ENCODE measurements around the gene C9. TPM values are rescaled to one million over a fixed set of nuclear protein-coding genes. Genes with fewer than 3 reads are reported as not detected.

Gene C9
- total RNA-seq, 2 donors from 2014 or later: not detected

GRCh38 chr5:39362646-39363045, 1.6 kb downstream of the C9 start:
- no peak overlapping the region for H3K4me3 ChIP-seq (ENCODE audit: low read length)
- H3K4me3 Mint-ChIP-seq: no peak overlapping the region
- H3K27ac Mint-ChIP-seq: no peak overlapping the region
- no peaks in the 10 kb centered on the region for H3K9me3 ChIP-seq (ENCODE audit: control insufficient read depth, low read length)
- no peaks in the 10 kb centered on the region for H3K4me1 Mint-ChIP-seq
- no peak overlapping the region for H3K9ac ChIP-seq (ENCODE audit: extremely low read depth, low read length, poor library complexity, severe bottlenecking)
- no peaks in the 10 kb centered on the region for H3K36me3 ChIP-seq (ENCODE audit: control insufficient read depth, insufficient read depth, low read length)
- DNase-seq: no peak
- H3K9me3 Mint-ChIP-seq: no peaks in the 10 kb centered on the region
- H3K27ac ChIP-seq (ENCODE audit: low read depth, low read length): no peak overlapping the region
- TF ChIP-seq, protein P1, sequence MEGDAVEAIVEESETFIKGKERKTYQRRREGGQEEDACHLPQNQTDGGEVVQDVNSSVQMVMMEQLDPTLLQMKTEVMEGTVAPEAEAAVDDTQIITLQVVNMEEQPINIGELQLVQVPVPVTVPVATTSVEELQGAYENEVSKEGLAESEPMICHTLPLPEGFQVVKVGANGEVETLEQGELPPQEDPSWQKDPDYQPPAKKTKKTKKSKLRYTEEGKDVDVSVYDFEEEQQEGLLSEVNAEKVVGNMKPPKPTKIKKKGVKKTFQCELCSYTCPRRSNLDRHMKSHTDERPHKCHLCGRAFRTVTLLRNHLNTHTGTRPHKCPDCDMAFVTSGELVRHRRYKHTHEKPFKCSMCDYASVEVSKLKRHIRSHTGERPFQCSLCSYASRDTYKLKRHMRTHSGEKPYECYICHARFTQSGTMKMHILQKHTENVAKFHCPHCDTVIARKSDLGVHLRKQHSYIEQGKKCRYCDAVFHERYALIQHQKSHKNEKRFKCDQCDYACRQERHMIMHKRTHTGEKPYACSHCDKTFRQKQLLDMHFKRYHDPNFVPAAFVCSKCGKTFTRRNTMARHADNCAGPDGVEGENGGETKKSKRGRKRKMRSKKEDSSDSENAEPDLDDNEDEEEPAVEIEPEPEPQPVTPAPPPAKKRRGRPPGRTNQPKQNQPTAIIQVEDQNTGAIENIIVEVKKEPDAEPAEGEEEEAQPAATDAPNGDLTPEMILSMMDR (conservative IDR thresholded peaks at IDR 0.05): no peak
- H3K27me3 ChIP-seq (ENCODE audit: control insufficient read depth, insufficient read depth, low read length, poor library complexity, severe bottlenecking): no peaks in the 10 kb centered on the region
- no peaks in the 10 kb centered on the region for H3K4me1 ChIP-seq (ENCODE audit: control insufficient read depth, insufficient read depth, low read length)
- WGBS, 2 experiments (ENCODE audit: insufficient coverage in 1 of 2, insufficient read length in 1 of 2): 86 to 90% methylated on average over 6 to 8 of the region's 8 CpGs
- H3K36me3 Mint-ChIP-seq (ENCODE audit: low read depth): no peaks in the 10 kb centered on the region
- no peaks in the 10 kb centered on the region for H3K27me3 Mint-ChIP-seq (ENCODE audit: insufficient read depth)

- H3K27ac Mint-ChIP-seq: no peak overlapping the region
- H3K9ac ChIP-seq (ENCODE audit: extremely low read depth, low read length, poor library complexity, severe bottlenecking): no peak overlapping the region
- 87 to 100% methylated on average over 3 of the region's 4 CpGs for WGBS, 2 experiments (ENCODE audit: insufficient coverage in 1 of 2, insufficient read length in 1 of 2)
These were observed 3.0 kb downstream of the C9 start for GRCh38 chr5:39361306-39361705.

DNA sequence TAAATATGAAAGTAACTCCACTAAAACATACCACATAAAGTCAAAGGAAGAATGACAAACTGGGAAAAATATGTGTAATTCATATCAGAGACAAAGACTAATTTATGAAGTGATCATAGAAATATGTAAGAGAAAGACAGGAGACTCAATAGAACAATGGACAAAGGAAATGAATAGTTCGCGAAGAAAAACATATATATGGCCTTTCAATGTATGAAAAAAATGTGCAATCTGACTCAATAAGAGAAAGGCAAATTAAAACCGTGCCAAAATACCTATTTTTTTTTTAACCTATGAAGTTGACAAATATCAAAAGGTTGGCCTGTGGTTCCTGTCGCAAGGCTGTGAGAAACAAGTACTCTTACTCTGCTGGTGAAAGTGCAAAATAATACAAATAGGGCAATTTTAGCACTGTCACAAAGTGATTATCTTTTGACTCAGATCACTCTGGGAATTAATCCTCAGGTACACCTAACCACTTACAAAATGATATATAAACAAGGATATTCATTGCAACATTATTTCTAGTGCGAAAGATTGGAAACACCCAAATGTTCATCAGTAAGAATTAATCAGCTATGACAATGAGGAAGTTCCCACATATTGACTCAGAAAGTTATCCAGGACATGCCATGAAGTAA, 3.7 kb downstream of the C9 start:
- Histone ChIP-seq H3K27ac (ENCODE audit: low read depth, low read length) (no peak overlapping the region), H3K9ac (ENCODE audit: extremely low read depth, low read length, poor library complexity, severe bottlenecking) (no peak overlapping the region), H3K27me3 (ENCODE audit: control insufficient read depth, insufficient read depth, low read length, poor library complexity, severe bottlenecking) (no peaks in the 10 kb centered on the region), H3K36me3 (ENCODE audit: control insufficient read depth, insufficient read depth, low read length) (no peaks in the 10 kb centered on the region), H3K4me3 (ENCODE audit: low read length) (no peak overlapping the region), H3K9me3 (ENCODE audit: control insufficient read depth, low read length) (no peaks in the 10 kb centered on the region), H3K4me1 (ENCODE audit: control insufficient read depth, insufficient read depth, low read length) (no peaks in the 10 kb centered on the region)
- no peak for DNase-seq
- no peak overlapping the region for H3K27ac Mint-ChIP-seq
- TF ChIP-seq, protein P1 (conservative IDR thresholded peaks at IDR 0.05): no peak
- H3K9me3 Mint-ChIP-seq: no peaks in the 10 kb centered on the region
- H3K4me1 Mint-ChIP-seq: no peaks in the 10 kb centered on the region
- H3K36me3 Mint-ChIP-seq (ENCODE audit: low read depth): no peaks in the 10 kb centered on the region
- H3K4me3 Mint-ChIP-seq: no peak overlapping the region
- no peaks in the 10 kb centered on the region for H3K27me3 Mint-ChIP-seq (ENCODE audit: insufficient read depth)
- WGBS, 2 experiments (ENCODE audit: insufficient coverage in 1 of 2, insufficient read length in 1 of 2): 96 to 100% methylated on average over 1 to 5 of the region's 5 CpGs

More at GRCh38 chr5:39361306-39361705, 3.0 kb downstream of the C9 start:
- H3K4me3 Mint-ChIP-seq: no peak overlapping the region
- Histone ChIP-seq H3K27ac (ENCODE audit: low read depth, low read length) (no peak overlapping the region), H3K4me3 (ENCODE audit: low read length) (no peak overlapping the region), H3K36me3 (ENCODE audit: control insufficient read depth, insufficient read depth, low read length) (no peaks in the 10 kb centered on the region), H3K9me3 (ENCODE audit: control insufficient read depth, low read length) (no peaks in the 10 kb centered on the region), H3K4me1 (ENCODE audit: control insufficient read depth, insufficient read depth, low read length) (no peaks in the 10 kb centered on the region), H3K27me3 (ENCODE audit: control insufficient read depth, insufficient read depth, low read length, poor library complexity, severe bottlenecking) (no peaks in the 10 kb centered on the region)
- H3K4me1 Mint-ChIP-seq: no peaks in the 10 kb centered on the region
- H3K27me3 Mint-ChIP-seq (ENCODE audit: insufficient read depth): no peaks in the 10 kb centered on the region
- H3K36me3 Mint-ChIP-seq (ENCODE audit: low read depth): no peaks in the 10 kb centered on the region
- H3K9me3 Mint-ChIP-seq: no peaks in the 10 kb centered on the region
- TF ChIP-seq, protein P1 (conservative IDR thresholded peaks at IDR 0.05): no peak
- no peak for DNase-seq
